Heart left ventricle (tissue), 16 donors: Measurements from ENCODE around the gene CLEC16A. TPM values are rescaled to one million over a fixed set of nuclear protein-coding genes. Genes with fewer than 3 reads are reported as not detected.

Experiments
- ATAC-seq, 4 donors: fragments of 200-7000 bp; cut with Tn5 transposase; one replicate each; pipeline ENCODE4 v1.9.1; 2020 to 2022; ENCODE audit warnings: moderate library complexity in 4 of 4, mild to moderate bottlenecking in 3 of 4, moderate number of reproducible peaks in 1 of 4
- DNase-seq, 5 donors: peaks; one replicate each; pipeline ENCODE4 v3.0.0-alpha.2; 2020
- H3K27ac ChIP-seq, 12 donors: fragments of 200-600 bp; sonication (generic) in 4 of 12; one replicate each; pipeline versions ENCODE4 v1.5.0 to v1.8.0; 2016 to 2022; ENCODE audit warnings: mild to moderate bottlenecking in 2 of 12
- H3K27me3 ChIP-seq, 9 donors: fragments of 200-600 bp; sonication (generic) in 2 of 9; one replicate each; pipeline versions ENCODE4 v1.5.1 to v1.8.0; 2016 to 2022; ENCODE audit warnings: mild to moderate bottlenecking in 3 of 9
- H3K36me3 ChIP-seq, 9 donors: fragments of 200-600 bp; sonication (generic) in 2 of 9; one replicate each; pipeline versions ENCODE4 v1.5.0 to v1.8.0; 2018 to 2022; ENCODE audit warnings: mild to moderate bottlenecking in 2 of 9
- H3K4me1 ChIP-seq, 12 donors: fragments of 200-600 bp; sonication (generic) in 4 of 12; one replicate each; pipeline versions ENCODE4 v1.5.0 to v1.8.0; 2016 to 2022; ENCODE audit warnings: mild to moderate bottlenecking in 3 of 12
- H3K4me3 ChIP-seq, 12 donors: fragments of 200-600 bp; sonication (generic) in 4 of 12; one replicate each; pipeline versions ENCODE4 v1.5.0 to v1.8.0; 2017 to 2022; ENCODE audit warnings: mild to moderate bottlenecking in 9 of 12, moderate library complexity in 4 of 12
- H3K9me3 ChIP-seq, 12 donors: fragments of 200-600 bp; sonication (generic) in 4 of 12; one replicate each; pipeline versions ENCODE4 v1.5.0 to v1.8.0; 2016 to 2022; ENCODE audit warnings: mild to moderate bottlenecking in 1 of 12
- POLR2A ChIP-seq, 2 donors: fragments of 450-650 bp; IDR thresholded peaks; one replicate each; pipeline ENCODE4 v1.6.1; 2017; ENCODE audit warnings: antibody characterized with exemption in 2 of 2, mild to moderate bottlenecking in 2 of 2, moderate library complexity in 2 of 2
- WGBS, 4 donors: extraction: QIAGEN DNeasy Blood & Tissue Kit in 2 of 4; methylation state at CpG; one replicate each; pipeline versions ENCODE4 v1.1.5 to v1.1.7; 2013 to 2018; 5-methylcytosine and 5-hydroxymethylcytosine counted together
- intact Hi-C, 10 donors: fragments of 100-400 bp; cut with DNase I; formaldehyde crosslinking; loops; one replicate each; pipeline versions ENCODE4 v1.11.1 to v1.14.2; 2022
- polyA plus RNA-seq, 2 donors: library from polyadenylated mRNA; stranded (reverse); fragments of 200-250 nt; gene quantifications; one replicate each; pipeline ENCODE4 v1.2.3, GENCODE V29; 2013
- total RNA-seq, 9 donors: library from RNA; depleted of rRNA in 2 of 9; stranded (reverse); fragments of >200 nt in 2 of 9; fragmentation: NEBNext Ultra II Directional in 3 of 9; extraction: Animal tissue kit (Norgen Biotek cat#: 25700) in 3 of 9; gene quantifications; one replicate each; pipeline versions ENCODE4 v1.1.0 to v1.2.4, GENCODE V29; 2016 to 2023
- TF ChIP-seq, protein P1 (sequence below), 12 donors: fragments of 200-600 bp; sonication (generic) in 4 of 12; IDR thresholded peaks; one replicate each; pipeline versions ENCODE4 v1.5.0 to v1.8.0; 2018 to 2022; ENCODE audit warnings: antibody characterized with exemption in 12 of 12, mild to moderate bottlenecking in 5 of 12
- donor health status: ischemic (EF 13 %, LVEDD 7.1; RV severe dilation, severe dysfunction).
- donor health status: healthy with polysubstance abuse.
- donor health status: DM: no; HTN: yes; CAD: no.
- donor health status: DM: no; HTN: no; CAD: no.
- donor health status: ischemic (EF 25% LVEDD 6.9; RV normal size, moderate dysfunction).
- donor health status: ischemic (EF 25% LVEDD 5.7; RV mildly dilated, moderate dysfunction).
- donor health status: healthy.
- donor health status: DM: yes; HTN: yes; CAD: no.
- donor health status: ischemic (EF 35%, LVEDD 5.7; RV mildly dilated, moderate dysfunction).
- donor health status: nonischemic (EF 11% LVEDD 7.7; RV severe dilation, severe dysfunction).
- donor health status: DM: yes; HTN: yes; CAD: no.
- donor health status: PGD.
- donor health status: ischemic (EF 29% LVEDD 5.4; RV normal size, mild dysfunction).
- donor health status: nonischemic (EF 23%, LVEDD 6.1; RV moderate dilation, normal function).

CLEC16A gene
- total and polyA plus RNA-seq, 11 donors: 13.8 to 41.1 (median 23.7) TPM

- no peak overlapping the region for H3K4me3 ChIP-seq
- H3K27me3 ChIP-seq: no peaks in the 10 kb centered on the region
- no peak overlapping the region for H3K27ac ChIP-seq
- peak in 4 of 5 donors; percentile 53 to 83 (median 69) for DNase-seq
- H3K4me1 ChIP-seq: peaks cover 0 to 47% (median 29%) of the 10 kb centered on the region in 12 donors
- TF ChIP-seq POLR2A (IDR thresholded peaks at IDR 0.05): no peak
- TF ChIP-seq, protein P1, sequence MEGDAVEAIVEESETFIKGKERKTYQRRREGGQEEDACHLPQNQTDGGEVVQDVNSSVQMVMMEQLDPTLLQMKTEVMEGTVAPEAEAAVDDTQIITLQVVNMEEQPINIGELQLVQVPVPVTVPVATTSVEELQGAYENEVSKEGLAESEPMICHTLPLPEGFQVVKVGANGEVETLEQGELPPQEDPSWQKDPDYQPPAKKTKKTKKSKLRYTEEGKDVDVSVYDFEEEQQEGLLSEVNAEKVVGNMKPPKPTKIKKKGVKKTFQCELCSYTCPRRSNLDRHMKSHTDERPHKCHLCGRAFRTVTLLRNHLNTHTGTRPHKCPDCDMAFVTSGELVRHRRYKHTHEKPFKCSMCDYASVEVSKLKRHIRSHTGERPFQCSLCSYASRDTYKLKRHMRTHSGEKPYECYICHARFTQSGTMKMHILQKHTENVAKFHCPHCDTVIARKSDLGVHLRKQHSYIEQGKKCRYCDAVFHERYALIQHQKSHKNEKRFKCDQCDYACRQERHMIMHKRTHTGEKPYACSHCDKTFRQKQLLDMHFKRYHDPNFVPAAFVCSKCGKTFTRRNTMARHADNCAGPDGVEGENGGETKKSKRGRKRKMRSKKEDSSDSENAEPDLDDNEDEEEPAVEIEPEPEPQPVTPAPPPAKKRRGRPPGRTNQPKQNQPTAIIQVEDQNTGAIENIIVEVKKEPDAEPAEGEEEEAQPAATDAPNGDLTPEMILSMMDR (IDR thresholded peaks at IDR 0.05): no peak
- peak; percentile 75 to 89 (median 82) for ATAC-seq
- H3K9me3 ChIP-seq: peaks cover 0 to 33% (median 15%) of the 10 kb centered on the region in 12 donors
- intact Hi-C loops: loop anchor here in 1 of 10 donors (10.0 kb wide), 1 partner anchor 224 kb away; the partner anchor contains the start of gene SOCS1
- peaks cover 0 to 60% (median 18%) of the 10 kb centered on the region in 9 donors for H3K36me3 ChIP-seq
- WGBS, 4 donors: 78 to 85% (median 84%) methylated on average over 7 of the region's 7 CpGs
Observed at GRCh38 chr16:11030990-11031510, 86.7 kb downstream of the CLEC16A start.

- ATAC-seq (peak; percentile 21 to 40 (median 38)), DNase-seq (peak in 1 of 5 donors; percentile 51)
- H3K4me1 ChIP-seq: peaks cover 0 to 58% (median 29%) of the 10 kb centered on the region in 12 donors
- H3K27me3 ChIP-seq: no peaks in the 10 kb centered on the region
- no peak for TF ChIP-seq POLR2A (IDR thresholded peaks at IDR 0.05)
- TF ChIP-seq, protein P1 (IDR thresholded peaks at IDR 0.05): no peak
- peaks cover 0 to 54% (median 8%) of the 10 kb centered on the region in 9 donors for H3K36me3 ChIP-seq
- intact Hi-C loops: loop anchor here in 1 of 10 donors (10.0 kb wide), 1 partner anchor 223 kb away; the partner anchor contains the start of gene SOCS1
- peak overlapping the region; percentile 33 to 76 (median 64) for H3K27ac ChIP-seq
- 78 to 84% (median 80%) methylated on average over 12 to 16 of the region's 16 CpGs for WGBS, 4 donors
- H3K4me3 ChIP-seq: no peak overlapping the region
- peaks cover 0 to 21% (median 6%) of the 10 kb centered on the region in 12 donors for H3K9me3 ChIP-seq
Observed at GRCh38 chr16:11032000-11032921, 87.9 kb downstream of the CLEC16A start.

DNA sequence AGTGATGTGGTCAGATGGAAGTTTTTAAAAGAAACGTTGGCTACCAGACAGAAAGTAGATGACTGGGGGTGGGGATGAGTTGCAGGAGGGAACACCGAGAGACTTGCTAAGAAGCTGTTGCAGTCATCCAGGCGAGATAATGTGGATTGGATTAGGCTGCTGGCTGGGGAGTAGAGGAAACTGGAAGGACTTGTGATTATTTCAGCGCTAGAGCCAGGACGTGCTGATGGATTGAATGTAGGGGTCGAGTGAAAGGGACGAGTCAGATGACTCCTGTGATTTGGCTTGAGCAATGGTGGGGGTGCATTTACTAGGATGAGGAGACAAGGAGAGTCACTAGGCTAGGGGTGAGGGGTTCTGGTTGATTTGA lies 88.5 kb downstream of the CLEC16A start:
- TF ChIP-seq, protein P1 (IDR thresholded peaks at IDR 0.05): no peak
- no peak for TF ChIP-seq POLR2A (IDR thresholded peaks at IDR 0.05)
- Histone ChIP-seq H3K4me3 (no peak overlapping the region), H3K9me3 (peaks cover 0 to 14% (median 6%) of the 10 kb centered on the region in 12 donors), H3K27me3 (no peaks in the 10 kb centered on the region), H3K27ac (peak overlapping the region; percentile 11 to 76 (median 64)), H3K36me3 (peaks cover 0 to 52% (median 8%) of the 10 kb centered on the region in 9 donors), H3K4me1 (peaks cover 0 to 58% (median 29%) of the 10 kb centered on the region in 12 donors)
- ATAC-seq: peak; percentile 72 to 87 (median 77)
- WGBS, 4 donors: 32 to 55% (median 41%) methylated on average over 7 of the region's 7 CpGs
- DNase-seq: peak in 4 of 5 donors; percentile 34 to 74 (median 59)
- intact Hi-C loops: loop anchor here in 1 of 10 donors (10.0 kb wide), 1 partner anchor 222 kb away; the partner anchor contains the start of gene SOCS1
